Medulla oblongata (tissue), 1 donor: ENCODE data around the gene DCDC2.
"Not testable (repeated sequence)": the region's sequence is repeated elsewhere in the genome, so short reads cannot be mapped to it uniquely, and the experiment has no call there.

Source experiments
- DNase-seq: peaks from one replicate; pipeline ENCODE4 v3.0.0-alpha.2; 2015; ENCODE audit errors: extremely low spot score

Gene DCDC2

DNA sequence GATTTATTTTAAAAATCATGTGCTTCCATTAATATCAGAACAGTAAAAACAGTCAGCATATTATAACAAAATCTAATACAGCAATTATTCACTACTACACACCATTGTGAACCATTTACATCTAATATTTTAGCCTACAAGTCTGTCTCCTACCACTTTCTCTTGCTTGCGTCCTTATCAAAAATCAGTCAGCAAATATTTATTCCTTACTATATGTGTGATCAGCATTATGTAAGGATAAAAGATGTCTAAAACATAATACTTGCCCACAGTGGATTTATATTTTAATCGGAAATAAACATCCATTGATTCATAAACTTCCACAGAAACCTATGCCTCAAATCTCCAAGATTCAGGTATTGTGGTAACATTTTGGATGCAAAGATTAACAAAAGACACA, 132.0 kb downstream of the DCDC2 start:
- no peak for DNase-seq

DNA sequence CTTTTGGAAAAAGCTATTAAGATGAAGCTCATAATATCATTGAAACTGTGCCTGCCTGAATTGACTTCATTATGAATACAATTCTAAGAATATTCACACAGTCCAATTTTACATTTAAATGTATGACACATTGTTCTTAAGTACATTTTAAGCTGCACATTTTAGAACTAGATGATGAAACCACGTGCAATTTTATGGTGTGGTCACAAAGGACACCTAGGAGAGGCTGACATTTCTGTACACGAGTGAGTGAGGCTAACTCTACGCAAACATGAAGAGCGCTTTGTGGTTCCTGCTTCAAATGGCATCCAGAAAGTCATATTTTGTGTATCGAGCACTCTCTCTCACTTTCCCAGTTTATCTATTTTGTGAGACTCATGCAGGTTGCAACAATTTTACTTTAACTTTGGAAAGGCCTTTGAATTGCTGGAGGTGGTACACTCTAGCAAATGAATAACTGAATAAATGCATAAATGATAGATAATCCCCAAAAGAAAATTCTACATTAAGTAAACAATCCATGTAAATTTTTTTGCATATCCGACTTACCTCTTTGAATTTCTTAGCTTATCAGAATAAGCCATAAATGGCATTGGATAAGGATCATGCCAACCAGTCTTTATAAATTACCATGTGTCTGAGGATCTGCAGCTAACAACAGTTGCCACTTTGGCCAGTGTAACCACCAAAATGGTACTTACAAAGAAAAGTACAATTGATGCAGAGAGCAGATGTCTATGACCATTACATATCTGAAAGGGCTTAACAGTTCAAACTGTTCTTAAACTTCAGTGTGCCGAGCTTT, 134.5 kb downstream of the DCDC2 start:
- no peak for DNase-seq

DNA sequence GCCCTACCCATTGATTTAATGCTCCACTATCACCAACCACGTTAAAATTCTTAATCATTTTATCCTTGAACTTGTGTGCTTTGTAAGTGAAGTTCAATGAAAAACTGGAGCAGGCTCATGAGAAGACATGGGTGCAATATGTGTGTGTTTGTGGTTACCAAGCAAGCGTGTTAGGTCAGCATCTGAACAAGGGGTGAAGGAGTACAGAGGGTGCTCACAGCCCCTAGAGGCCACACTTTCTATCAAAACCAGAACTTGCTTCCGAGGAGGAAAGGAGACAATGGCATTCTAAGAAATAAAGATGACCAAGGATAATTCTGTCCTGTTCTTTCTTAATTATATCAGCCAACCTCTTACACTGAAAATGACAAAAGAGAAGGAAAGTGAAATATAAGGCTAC, 138.2 kb downstream of the DCDC2 start:
- DNase-seq, result no peak

DNA sequence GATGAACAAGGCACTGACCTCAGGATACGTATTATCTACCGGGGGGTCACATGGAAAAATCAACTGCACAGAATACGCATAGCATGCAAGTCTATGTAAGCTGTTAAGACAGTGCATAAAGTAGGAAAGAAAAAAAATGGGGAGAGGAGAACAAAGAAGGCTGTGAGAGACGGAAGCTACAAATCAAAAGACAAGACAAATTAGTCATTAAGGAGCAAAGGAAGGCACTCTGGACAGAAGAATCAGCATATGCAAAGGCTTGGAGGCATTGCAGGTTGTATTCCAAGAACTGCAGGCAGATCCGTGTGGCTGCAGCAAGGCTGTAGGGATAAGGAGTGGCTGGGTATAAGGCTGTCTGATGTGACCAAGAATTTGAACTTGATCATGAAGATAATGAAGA, 142.9 kb downstream of the DCDC2 start:
- DNase-seq, result no peak

DNA sequence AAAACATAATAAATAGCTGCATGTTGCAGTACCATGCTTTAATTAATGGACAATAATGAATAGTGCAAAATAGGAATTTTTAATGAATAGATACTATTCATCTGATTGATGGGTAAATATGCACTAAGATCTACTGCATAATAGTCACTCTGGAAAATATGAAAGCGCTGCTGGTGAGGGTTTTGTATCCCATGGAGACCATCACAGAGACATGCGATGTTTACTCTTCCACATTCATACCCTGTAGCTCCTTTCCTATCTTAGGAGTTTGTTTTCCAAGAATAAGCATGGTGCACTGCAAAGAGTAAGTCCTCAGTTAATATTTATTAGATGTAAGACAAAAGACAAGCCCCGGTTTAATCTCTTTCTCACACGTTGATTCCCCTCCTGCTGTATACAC, 150.4 kb downstream of the DCDC2 start:
- no peak for DNase-seq

DNA sequence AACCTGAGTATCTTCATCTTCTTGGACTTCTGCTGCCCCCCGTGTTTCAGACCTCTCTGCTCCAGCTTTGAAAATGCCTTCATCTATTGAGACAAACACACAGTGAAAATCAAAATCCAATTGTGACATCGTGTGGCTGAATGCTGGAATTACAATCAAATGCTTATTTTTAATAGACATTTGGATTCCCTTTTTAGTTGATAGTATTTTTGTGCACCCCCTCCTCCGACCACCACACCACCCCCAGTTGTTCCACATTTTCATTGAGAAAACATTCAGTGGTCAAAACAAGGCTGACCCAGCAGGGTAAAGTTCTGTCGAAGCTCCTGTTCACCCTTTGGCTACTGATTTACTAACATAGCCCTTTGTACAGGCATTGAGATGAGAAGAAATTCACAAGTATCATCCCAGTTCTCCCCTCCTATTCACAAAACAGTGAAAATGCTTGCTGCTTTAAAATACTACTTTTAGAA, 152.8 kb downstream of the DCDC2 start:
- DNase-seq, result peak; percentile 66

DNA sequence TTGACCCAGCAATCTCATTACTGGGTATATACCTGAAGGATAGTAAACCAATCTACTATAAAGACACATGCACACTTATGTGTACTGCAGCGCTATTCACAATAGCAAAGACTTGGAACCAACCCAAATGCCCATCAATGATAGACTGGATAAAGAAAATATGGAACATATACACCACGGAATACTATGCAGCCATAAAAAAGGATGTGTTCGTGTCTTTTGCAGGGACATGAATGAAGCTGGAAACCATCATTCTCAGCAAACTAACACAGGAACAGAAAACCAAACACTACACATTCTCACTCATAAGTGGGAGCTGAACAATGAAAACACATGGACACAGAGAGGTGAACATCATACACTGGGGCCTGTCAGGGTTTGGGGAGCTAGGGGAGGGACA, 153.7 kb downstream of the DCDC2 start:
- DNase-seq, result not testable (repeated sequence)

DNA sequence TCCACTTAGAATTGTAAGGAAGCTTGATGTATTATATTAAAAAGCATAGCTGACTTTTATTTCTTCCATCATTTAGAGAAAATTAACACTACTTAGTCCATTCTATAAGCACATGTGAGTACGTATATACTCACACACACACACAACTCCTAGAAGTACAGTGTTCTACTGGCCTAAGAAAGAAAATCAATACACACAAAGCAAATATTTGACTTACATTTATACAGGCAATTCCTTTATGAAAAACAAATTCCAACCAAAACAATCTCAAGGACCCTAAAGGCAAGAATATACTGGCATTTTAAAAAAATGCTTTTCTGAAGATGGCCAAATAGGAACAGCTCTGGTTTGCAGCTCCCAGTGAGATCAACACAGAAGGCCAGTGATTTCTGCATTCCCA, 160.0 kb downstream of the DCDC2 start:
- no peak for DNase-seq

DNA sequence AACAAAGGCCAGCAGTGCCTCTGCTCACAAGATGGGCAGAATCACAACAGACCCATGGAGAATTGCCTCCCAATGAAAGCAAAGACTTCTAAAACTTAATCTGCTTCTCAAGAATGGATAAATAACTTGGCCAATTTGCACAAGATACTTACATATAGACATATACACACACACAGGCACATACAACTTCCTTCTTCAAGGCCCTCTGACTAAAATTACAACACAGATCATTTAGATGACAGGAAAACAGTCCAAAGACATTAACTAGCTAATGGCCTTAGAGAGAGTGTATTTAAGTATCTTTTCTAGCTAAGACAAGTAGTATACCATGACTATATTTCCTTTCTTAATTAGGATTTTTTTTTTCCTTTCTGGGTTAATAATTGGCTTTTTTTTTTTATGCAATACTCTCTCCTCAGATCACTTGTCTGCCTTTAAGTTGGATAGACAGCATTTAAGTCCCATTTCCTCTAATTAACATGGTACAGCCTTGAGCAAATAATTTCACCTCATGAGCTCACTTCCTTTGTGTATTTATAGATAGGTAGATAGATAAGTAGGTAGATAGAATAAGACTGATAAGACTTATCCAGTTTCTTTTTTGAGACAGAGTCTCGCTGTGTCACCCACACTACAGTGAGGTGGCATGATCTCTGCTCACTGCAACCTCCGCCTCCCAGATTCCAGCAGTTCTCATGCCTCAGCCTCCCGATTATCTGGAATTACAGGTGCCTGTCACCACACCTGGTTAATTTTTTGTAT, 161.8 kb downstream of the DCDC2 start:
- DNase-seq, result no peak

DNA sequence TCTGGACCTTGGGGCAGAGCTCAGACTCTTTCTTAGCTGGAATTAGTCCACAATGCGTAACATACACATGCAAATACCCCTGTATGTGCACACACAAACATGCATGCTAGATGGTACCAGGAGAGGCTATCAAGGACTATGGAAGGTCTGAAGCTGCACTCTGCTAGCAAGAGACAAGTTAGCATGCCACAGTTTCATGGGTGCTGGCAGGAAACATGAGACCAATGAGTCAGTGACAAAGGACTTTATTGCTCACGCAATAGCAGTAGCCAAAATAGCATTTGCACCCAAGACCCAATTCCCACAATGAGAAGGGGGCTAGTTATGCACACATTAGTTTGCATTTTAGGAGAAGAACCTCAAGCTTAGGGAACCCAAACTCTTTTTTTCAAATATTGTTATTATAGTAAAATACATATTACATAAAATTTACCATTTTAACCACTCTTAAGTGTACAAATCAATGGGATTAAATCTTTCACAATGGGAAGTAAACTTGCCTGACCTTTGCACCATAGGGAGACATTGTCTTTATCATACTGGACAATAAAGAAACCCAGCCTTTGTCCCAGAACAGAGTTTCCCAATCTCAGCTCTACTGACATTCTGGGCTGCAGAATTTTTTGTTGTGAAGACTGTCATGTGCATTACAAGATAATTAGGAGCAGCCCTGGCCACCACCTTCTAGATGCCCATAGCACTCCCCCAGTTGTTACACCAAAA, 162.7 kb downstream of the DCDC2 start:
- DNase-seq, result no peak

DNA sequence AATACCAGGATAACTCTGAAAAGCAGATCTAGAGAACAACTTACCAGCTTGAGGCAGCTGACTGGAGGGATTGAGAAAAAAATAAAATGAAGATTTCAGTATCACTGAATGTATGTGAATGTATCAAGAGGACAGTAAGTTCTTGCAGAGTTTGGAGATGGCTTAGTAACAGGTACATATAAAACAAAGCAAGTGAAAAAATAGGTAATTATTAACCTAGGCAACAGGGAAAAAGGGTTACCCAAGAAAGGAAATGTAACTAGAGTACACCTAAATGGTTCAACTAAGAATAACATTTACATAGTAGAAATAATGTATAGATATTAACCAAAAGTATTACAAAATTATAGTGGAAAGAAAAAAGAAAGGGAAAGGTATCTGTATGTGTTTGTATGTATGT, 164.5 kb downstream of the DCDC2 start:
- DNase-seq, result no peak

DNA sequence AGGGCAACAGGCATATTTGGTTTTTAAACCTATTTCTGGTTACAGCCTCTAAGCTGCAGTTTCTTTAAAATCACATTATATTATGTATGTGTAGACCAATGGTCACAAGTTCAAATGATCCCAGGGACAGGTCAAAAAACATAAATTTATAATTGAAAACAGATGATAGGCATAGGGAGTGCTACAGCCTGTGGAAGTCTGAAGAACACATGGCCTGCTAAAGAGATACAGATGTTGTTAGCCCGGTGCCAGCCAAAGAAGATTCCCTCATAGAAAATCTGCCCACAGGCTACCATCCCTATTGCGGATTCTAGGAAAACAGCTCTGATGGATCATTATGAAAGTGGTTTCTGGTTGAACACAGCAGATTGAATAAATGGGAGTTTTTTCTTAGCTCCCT, 166.5 kb downstream of the DCDC2 start:
- DNase-seq, result no peak

DNA sequence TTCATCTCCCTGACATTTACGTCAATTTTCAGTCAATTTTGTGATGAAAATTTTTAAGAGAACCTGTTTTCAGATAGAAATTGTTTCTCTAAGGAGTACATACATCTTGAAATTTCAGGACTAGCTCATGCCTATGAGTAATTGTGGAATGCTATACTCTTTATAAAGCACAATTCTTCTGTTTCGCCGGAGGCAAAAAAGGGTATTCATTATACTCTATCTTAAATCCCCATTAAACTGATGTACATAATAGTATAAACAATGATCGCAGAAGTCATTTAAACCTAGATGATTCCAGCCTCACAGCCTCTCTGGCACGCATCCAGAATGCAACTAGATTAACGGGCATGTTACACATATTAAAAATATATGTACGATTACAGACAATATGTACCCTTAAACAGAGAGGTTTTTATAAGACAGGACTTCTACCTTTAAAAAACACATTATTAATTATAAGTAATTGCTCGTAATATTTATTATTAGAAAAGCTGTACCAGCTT, 169.2 kb downstream of the DCDC2 start:
- DNase-seq, result no peak

DNA sequence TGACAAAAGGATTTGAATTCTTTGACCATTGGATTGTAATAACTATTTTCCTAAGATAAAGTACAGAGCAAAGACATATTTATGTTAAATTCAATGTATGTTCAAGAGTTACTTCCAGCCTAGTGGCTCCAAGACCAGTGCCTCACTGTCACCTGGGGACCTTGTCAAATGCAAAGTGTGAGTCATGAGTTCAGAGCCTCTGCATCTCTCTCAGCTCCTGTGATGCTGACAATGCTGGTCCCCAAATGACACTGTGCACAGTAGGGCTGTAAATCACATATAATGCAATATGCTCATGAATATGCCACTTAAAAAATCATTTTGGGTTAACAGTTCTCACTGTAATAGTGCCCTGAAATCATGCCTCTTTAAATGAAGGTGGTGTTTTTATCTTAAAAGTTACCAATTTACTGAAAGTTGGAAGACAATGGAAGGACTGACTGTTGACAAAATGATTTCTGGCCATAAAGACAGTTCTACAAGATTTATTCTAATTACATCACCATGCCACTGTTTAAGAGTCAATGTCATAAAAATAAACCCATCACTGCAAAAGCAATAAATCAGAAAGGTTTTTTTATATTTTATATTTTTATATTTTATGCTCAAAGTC, 169.8 kb downstream of the DCDC2 start:
- no peak for DNase-seq

DNA sequence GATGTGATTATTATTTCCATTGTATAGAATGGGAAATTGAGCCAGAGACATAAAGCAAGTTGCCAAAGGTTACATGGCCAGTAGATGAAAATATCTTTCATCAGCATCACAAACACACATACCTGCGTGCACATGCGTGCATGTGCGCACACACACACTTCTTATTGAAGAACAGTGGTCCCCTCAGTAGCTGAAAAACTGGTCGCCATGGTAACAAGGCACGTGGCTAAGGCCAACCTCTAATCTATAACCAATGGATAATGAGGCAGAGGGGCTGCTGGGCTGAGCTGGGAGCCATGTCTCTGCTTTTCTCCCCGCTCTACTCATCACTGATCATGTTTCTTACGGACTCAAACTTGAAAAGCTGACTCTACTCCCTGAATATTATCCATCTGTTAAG, 171.5 kb downstream of the DCDC2 start:
- DNase-seq, result no peak

DNA sequence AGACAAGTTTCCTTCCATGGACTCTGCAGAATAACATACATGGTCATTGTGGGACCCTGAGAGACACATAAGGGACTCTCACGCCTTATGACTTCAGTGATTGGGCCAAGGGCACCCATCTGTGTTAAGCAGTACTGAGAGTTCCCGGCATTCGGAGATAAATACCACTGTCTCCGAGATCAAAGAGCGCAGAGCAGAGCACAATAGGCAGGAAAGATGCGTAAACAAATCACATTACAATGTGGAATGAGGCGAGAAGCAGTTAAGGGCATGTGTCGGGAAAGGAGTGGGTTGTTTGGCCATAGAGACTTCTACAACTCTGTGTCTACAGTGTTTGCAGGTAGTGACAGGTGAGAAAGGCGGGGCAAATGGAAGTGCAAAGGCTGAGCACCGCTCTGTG, 174.3 kb downstream of the DCDC2 start:
- no peak for DNase-seq

DNA sequence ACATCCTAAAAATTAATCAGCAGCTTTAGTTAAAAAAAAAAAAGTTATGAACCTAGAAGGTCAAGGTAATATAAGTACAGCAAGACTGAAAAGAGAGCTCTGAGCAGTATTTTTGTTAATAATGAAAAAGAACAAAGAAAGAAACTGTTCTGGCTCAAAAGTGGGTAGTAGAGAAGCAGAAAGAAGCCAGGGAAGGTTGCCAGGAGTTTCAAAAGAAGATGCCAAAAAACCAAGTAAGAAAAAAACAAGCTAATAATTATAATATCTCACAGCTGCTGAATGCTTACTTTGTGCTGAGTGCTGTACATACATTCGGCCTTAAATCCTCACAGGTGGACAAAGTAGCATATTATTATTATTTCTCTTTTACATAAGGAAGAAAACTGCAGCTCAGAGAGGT, 200.0 kb downstream of the DCDC2 start:
- no peak for DNase-seq

DNA sequence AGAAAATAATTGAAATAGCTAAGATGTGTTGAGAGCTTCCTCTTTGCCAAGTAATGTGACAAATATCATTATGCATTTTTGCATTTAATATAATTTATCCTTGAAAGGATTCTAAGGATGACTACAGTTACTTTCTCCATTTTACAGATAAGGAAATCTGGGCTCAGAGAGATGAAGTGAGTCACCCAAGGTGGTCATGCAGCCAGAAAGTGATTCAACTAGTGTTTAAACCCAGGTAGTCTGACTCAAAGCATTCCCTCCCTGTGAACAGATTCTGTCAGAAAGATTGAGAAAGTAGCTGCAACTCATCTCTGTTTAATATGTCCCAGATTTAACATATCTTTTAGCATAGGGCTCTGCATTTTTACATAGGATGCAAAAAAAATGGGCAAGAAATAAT, 203.7 kb downstream of the DCDC2 start:
- DNase-seq, result no peak

DNA sequence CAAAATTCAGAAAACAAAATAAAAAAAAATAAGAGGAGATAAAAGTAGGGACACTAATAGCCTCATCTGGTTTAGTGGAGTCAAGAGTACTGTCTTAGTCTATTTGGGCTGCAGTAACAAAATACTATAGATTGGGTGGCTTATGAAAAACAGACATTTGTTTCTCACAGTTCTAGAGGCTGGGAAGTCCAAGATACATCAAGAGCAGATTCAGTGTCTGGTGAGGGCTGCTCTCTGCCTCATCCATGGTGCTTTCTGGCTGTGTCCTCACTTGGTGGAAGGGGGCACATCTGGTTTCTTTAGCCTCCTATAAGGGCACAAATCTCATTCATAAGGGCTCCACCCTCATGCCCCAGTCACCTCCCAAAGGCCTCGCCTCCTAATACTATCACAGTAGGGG, 205.8 kb downstream of the DCDC2 start:
- DNase-seq, result no peak

DNA sequence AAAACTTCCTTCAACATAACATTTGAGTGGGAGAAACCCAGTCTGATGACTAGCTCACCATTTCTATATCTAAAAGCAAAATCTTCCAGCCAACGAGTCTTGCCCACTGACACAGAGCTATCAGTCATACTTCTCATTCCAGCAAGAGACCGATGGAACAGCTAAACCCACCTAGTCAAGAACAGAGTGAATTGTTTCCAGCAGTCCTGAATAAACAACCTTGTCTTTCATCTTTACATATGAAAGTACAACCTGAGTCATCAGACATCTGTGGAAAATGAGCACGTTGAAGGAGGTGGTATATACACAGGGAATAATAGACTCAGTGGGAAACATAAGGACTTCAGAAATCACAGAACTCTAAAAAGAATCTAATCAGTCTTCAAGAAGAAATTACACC, 208.0 kb downstream of the DCDC2 start:
- DNase-seq, result no peak

DNA sequence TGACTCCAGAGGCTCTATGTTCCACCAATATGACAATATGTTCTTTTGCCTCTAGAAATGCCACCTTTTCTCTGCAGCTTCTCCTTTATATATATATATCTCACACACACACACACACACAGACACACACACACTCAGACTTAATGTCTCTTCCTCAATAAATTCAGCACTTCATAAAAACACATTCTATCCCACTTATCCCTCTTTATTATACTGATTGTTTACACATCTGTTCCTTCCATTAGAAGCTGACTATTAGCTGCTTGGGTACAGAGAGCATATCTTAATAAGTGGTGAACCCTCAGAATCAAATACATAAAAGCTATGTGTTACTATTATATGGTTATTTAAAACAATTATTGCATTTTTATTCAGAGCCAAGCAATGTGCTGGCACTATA, 208.6 kb downstream of the DCDC2 start:
- no peak for DNase-seq

DNA sequence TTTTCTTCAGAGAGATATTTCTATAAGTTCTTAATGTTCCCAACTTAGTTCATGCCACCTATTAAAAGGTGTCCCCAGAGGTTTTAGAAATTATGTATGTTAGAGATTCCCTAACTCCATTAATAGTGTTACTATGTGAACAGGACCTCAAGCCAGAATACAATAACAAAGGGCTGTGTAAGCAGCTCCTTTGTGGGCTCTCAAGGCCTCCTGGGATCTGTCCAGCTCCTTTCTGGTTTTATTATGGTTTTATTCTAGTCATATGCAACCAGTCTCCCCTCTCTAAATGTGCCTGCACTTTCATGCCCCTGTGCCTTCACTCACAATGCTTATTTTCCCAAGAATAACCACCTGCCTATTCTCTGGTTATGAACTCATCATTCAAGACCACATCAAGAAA, 209.2 kb downstream of the DCDC2 start:
- no peak for DNase-seq
